RWPE1 (cell line): ENCODE measurements around the gene COL16A1.

Source experiments
- CTCF ChIA-PET: fragments of 350-600 bp; sonication (Branson Sonifier 250); formaldehyde crosslinking; extraction: SDS; loops from one replicate; lab custom pipeline; 2021; lab: Yijun Ruan, JAX
- POLR2A ChIA-PET: fragments of 400-600 bp; formaldehyde crosslinking; extraction: SDS; loops from one replicate; lab custom pipeline; 2020; ENCODE audit warnings: antibody characterized with exemption; ENCODE audit not compliant: low non-redundant PET; lab: Yijun Ruan, JAX
- DNase-seq: peaks from one replicate; pipeline ENCODE4 v3.0.0; 2012; ENCODE audit warnings: low spot score
- H3K27ac ChIP-seq: fragments of 450-650 bp; 2 replicates; pipeline ENCODE4 v1.5.1; 2017
- CTCF ChIP-seq: fragments of 450-650 bp; conservative IDR thresholded peaks from 2 replicates; pipeline ENCODE4 v1.5.1; 2017; ENCODE audit warnings: low read depth, mild to moderate bottlenecking

Gene COL16A1

GRCh38 chr1:31745096-31745945 is 41.5 kb upstream of the COL16A1 start:
- CTCF ChIA-PET, result interaction anchor here (0.5 to 2.0 kb wide), 9 partner anchors 13 to 309 kb away, joined by 3 to 7 read pairs (median 3); no protein-coding TSS in a partner anchor
- POLR2A ChIA-PET, result no interaction called here
- TF ChIP-seq CTCF, result no peak; the same call in 1 of the 2 replicates
- no peak for DNase-seq
- H3K27ac ChIP-seq, result peak overlapping the region; percentile 19; the same call in 1 of the 2 replicates

GRCh38 chr1:31744165-31744888 is 40.5 kb upstream of the COL16A1 start:
- no peak for TF ChIP-seq CTCF
- no peak overlapping the region for H3K27ac ChIP-seq
- ChIA-PET POLR2A (no interaction called here), CTCF (interaction anchor here (0.7 to 2.0 kb wide), 3 partner anchors 27 to 81 kb away, joined by 3 to 7 read pairs (median 6); no protein-coding TSS in a partner anchor)
- DNase-seq, result no peak

- no peak for TF ChIP-seq CTCF
- no peak overlapping the region for H3K27ac ChIP-seq
- ChIA-PET POLR2A (no interaction called here), CTCF (interaction anchor here (0.7 kb wide), 1 partner anchor 8 kb away, joined by 3 read pairs; no protein-coding TSS in a partner anchor)
- DNase-seq, result no peak
These were observed 38.8 kb upstream of the COL16A1 start for GRCh38 chr1:31742462-31743212.

GRCh38 chr1:31739346-31739745 is 35.5 kb upstream of the COL16A1 start:
- ChIA-PET POLR2A (no interaction called here), CTCF (interaction anchor here (1.3 kb wide), 1 partner anchor 23 kb away, joined by 4 read pairs; no protein-coding TSS in a partner anchor)
- DNase-seq, result peak; percentile 49

GRCh38 chr1:31736675-31737074 is 32.9 kb upstream of the COL16A1 start:
- no peak for TF ChIP-seq CTCF
- DNase-seq, result no peak
- POLR2A ChIA-PET, result no interaction called here
- peak overlapping the region; percentile 70 for H3K27ac ChIP-seq
- CTCF ChIA-PET, result interaction anchor here (0.6 kb wide), 1 partner anchor 314 kb away, joined by 7 read pairs; no protein-coding TSS in a partner anchor

More at GRCh38 chr1:31739346-31739745, 35.5 kb upstream of the COL16A1 start:
- H3K27ac ChIP-seq, result peak overlapping the region; percentile 70
- no peak for TF ChIP-seq CTCF
